ENCODE results near the gene ATAD3B. TPM values are rescaled to one million over a fixed set of nuclear protein-coding genes. Genes with fewer than 3 reads are reported as not detected.
"Not testable (repeated sequence)": the region's sequence is repeated elsewhere in the genome, so short reads cannot be mapped to it uniquely, and the experiment has no call there.

Gene ATAD3B
- total RNA-seq, 1 experiment from 2014 or later = 104 TPM

DNA sequence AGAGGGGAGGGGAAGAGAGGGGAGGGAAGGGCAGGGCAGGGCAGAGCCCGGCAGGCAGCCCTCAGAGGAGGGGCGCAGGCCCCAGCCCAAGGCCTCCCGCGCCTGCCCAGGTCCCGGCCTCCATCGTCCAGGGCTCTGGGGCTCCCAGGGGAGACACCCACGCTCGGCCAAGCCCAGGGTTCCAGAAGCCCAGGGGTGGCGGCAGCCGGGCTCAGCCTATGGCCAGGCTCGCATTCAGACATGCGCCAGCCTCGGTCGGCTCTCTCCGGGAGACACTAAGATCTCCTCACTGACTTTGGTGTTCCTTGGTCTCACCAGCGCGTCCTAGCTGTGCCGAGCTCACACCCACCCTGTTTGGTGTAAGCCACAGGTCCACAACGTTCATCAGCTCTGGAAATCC, 43.4 kb upstream of the ATAD3B start:
- in situ Hi-C loops (cut with HindIII; ENCODE audit: low pct_unique_long_range_greater_than_20kb, low sequenced_read_pairs) (no loop called here), intact Hi-C loops (cut with micrococcal nuclease; ENCODE audit: unreplicated experiment) (no loop called here)
- peaks cover 52% of the 10 kb centered on the region for H3K4me1 ChIP-seq (ENCODE audit: control insufficient read depth, insufficient read depth, low read length)
- POLR2A ChIA-PET = no interaction called here
- no peak overlapping the region for H3K4me3 ChIP-seq (ENCODE audit: low read depth in 2 of 2, low read length in 2 of 2)
- ATAC-seq = no peak
- DNase-seq (ENCODE audit: low read depth, low spot score) = no peak
- CTCF ChIA-PET = no interaction called here
- peak overlapping the region; percentile 91 for H3K27ac ChIP-seq (ENCODE audit: low read length)
- H3K9me3 ChIP-seq (ENCODE audit: control insufficient read depth, insufficient read depth, low read depth, low read length) = no peaks in the 10 kb centered on the region
- TF ChIP-seq SIN3A (IDR thresholded peaks at IDR 0.05; ENCODE audit: borderline replicate concordance, insufficient read depth, low read depth, low read length) = 0 out of 2 replicates have a peak, but pooled peaks have one; percentile 19
- TF ChIP-seq, protein P1, sequence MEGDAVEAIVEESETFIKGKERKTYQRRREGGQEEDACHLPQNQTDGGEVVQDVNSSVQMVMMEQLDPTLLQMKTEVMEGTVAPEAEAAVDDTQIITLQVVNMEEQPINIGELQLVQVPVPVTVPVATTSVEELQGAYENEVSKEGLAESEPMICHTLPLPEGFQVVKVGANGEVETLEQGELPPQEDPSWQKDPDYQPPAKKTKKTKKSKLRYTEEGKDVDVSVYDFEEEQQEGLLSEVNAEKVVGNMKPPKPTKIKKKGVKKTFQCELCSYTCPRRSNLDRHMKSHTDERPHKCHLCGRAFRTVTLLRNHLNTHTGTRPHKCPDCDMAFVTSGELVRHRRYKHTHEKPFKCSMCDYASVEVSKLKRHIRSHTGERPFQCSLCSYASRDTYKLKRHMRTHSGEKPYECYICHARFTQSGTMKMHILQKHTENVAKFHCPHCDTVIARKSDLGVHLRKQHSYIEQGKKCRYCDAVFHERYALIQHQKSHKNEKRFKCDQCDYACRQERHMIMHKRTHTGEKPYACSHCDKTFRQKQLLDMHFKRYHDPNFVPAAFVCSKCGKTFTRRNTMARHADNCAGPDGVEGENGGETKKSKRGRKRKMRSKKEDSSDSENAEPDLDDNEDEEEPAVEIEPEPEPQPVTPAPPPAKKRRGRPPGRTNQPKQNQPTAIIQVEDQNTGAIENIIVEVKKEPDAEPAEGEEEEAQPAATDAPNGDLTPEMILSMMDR (IDR thresholded peaks at IDR 0.05) = no peak
- TF ChIP-seq, protein P2, sequence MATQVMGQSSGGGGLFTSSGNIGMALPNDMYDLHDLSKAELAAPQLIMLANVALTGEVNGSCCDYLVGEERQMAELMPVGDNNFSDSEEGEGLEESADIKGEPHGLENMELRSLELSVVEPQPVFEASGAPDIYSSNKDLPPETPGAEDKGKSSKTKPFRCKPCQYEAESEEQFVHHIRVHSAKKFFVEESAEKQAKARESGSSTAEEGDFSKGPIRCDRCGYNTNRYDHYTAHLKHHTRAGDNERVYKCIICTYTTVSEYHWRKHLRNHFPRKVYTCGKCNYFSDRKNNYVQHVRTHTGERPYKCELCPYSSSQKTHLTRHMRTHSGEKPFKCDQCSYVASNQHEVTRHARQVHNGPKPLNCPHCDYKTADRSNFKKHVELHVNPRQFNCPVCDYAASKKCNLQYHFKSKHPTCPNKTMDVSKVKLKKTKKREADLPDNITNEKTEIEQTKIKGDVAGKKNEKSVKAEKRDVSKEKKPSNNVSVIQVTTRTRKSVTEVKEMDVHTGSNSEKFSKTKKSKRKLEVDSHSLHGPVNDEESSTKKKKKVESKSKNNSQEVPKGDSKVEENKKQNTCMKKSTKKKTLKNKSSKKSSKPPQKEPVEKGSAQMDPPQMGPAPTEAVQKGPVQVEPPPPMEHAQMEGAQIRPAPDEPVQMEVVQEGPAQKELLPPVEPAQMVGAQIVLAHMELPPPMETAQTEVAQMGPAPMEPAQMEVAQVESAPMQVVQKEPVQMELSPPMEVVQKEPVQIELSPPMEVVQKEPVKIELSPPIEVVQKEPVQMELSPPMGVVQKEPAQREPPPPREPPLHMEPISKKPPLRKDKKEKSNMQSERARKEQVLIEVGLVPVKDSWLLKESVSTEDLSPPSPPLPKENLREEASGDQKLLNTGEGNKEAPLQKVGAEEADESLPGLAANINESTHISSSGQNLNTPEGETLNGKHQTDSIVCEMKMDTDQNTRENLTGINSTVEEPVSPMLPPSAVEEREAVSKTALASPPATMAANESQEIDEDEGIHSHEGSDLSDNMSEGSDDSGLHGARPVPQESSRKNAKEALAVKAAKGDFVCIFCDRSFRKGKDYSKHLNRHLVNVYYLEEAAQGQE (IDR thresholded peaks at IDR 0.05; ENCODE audit: insufficient read depth in 1 of 2, low read depth in 2 of 2, low read length in 1 of 2) = no peak
- TF ChIP-seq TCF7L2 (IDR thresholded peaks at IDR 0.05; ENCODE audit: low read depth, low read length) = no peak
- 0 out of 2 replicates have a peak, but pooled peaks have one; percentile 16 for TF ChIP-seq POLR2AphosphoS5 (IDR thresholded peaks at IDR 0.05; ENCODE audit: low read depth, low read length)
- H3K36me3 ChIP-seq (ENCODE audit: control insufficient read depth, insufficient read depth, low read length) = no peaks in the 10 kb centered on the region
- H3K27me3 ChIP-seq (ENCODE audit: control insufficient read depth, insufficient read depth, low read length) = no peaks in the 10 kb centered on the region
- BruUV-seq (replicated peaks) = no TSS peak

DNA sequence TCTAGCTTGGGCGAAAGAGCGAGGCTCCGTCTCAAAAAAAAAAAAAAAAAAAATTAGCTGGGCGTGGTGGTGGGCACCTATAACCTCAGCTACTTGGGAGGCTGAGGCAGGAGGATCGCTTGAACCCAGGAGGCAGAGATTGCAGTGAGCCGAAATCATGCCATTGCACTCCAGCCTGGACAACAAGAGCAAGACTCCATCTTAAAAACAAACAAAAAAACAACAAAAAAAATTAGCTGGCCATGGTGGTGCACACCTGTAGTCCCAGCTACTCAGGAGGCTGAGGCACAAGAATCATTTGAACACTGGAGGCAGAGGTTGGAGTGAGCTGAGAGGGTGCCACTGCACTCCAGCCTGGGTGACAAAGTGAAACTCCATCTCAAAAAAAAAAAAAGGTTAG, 42.6 kb upstream of the ATAD3B start:
- ATAC-seq; H3K9me3 ChIP-seq (ENCODE audit: control insufficient read depth, insufficient read depth, low read depth, low read length); intact Hi-C loops (cut with micrococcal nuclease; ENCODE audit: unreplicated experiment); in situ Hi-C loops (cut with HindIII; ENCODE audit: low pct_unique_long_range_greater_than_20kb, low sequenced_read_pairs); H3K27me3 ChIP-seq (ENCODE audit: control insufficient read depth, insufficient read depth, low read length); H3K4me3 ChIP-seq (ENCODE audit: low read depth in 2 of 2, low read length in 2 of 2); BruUV-seq (replicated peaks); POLR2A ChIA-PET; H3K36me3 ChIP-seq (ENCODE audit: control insufficient read depth, insufficient read depth, low read length); DNase-seq (ENCODE audit: low read depth, low spot score): not testable (repeated sequence)
- Histone ChIP-seq H3K4me1 (ENCODE audit: control insufficient read depth, insufficient read depth, low read length) (peaks cover 58% of the 10 kb centered on the region), H3K27ac (ENCODE audit: low read length) (peak overlapping the region; percentile 91)
- CTCF ChIA-PET = interaction anchor here (0.7 kb wide), 1 partner anchor 11 kb away, joined by 6 read pairs; no protein-coding TSS in a partner anchor

DNA sequence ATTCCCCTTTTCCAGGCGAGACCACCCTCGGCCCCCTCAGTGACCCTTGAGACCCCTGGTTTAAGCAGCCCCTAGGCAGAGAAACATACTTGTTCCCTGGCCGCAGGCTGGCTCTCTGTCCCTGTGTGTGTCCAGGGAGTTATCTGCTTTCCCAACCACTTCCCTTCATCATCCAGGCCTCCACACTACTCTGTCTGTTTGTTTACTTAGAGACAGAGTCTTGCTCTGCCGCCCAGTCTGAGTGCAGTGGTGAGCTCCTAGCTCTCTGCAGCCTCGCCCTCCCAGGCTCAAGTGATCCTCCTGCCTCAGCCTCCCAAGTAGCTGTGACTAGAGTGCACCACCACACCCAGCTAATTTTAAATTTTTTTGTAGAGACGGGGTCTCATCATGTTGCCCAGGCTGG, 41.9 kb upstream of the ATAD3B start:
- ATAC-seq (no peak), DNase-seq (ENCODE audit: low read depth, low spot score) (no peak)
- in situ Hi-C loops (cut with HindIII; ENCODE audit: low pct_unique_long_range_greater_than_20kb, low sequenced_read_pairs) (no loop called here), intact Hi-C loops (cut with micrococcal nuclease; ENCODE audit: unreplicated experiment) (no loop called here)
- POLR2A ChIA-PET = no interaction called here
- Histone ChIP-seq H3K36me3 (ENCODE audit: control insufficient read depth, insufficient read depth, low read length) (no peaks in the 10 kb centered on the region), H3K4me3 (ENCODE audit: low read depth in 2 of 2, low read length in 2 of 2) (0 out of 4 replicates have a peak overlapping the region, but pooled peaks of 1 of the 2 experiments have one; percentile 15), H3K27ac (ENCODE audit: low read length) (peak overlapping the region; percentile 91), H3K27me3 (ENCODE audit: control insufficient read depth, insufficient read depth, low read length) (no peaks in the 10 kb centered on the region), H3K9me3 (ENCODE audit: control insufficient read depth, insufficient read depth, low read depth, low read length) (no peaks in the 10 kb centered on the region), H3K4me1 (ENCODE audit: control insufficient read depth, insufficient read depth, low read length) (peaks cover 65% of the 10 kb centered on the region)
- CTCF ChIA-PET = interaction anchor here (0.7 kb wide), 1 partner anchor 11 kb away, joined by 6 read pairs; no protein-coding TSS in a partner anchor
- TSS peak; percentile 60 for BruUV-seq (replicated peaks)
- TF ChIP-seq TCF7L2 (IDR thresholded peaks at IDR 0.05; ENCODE audit: low read depth, low read length) (no peak), SIN3A (IDR thresholded peaks at IDR 0.05; ENCODE audit: borderline replicate concordance, insufficient read depth, low read depth, low read length) (no peak), POLR2AphosphoS5 (IDR thresholded peaks at IDR 0.05; ENCODE audit: low read depth, low read length) (no peak)
- TF ChIP-seq, protein P2 (IDR thresholded peaks at IDR 0.05; ENCODE audit: insufficient read depth in 1 of 2, low read depth in 2 of 2, low read length in 1 of 2) = no peak
- TF ChIP-seq, protein P1 (IDR thresholded peaks at IDR 0.05) = no peak

Measured in Panc1 (cell line).